Large intestine (tissue), 3 donors: Measurements from ENCODE around the gene CACNA2D2. TPM values are rescaled to one million over a fixed set of nuclear protein-coding genes. Genes with fewer than 3 reads are reported as not detected.

Experiments
- DNase-seq, 2 donors: peaks; one replicate each; pipeline versions ENCODE4 v3.0.0 to v3.0.0-alpha.2; 2013
- H3K27ac ChIP-seq: one replicate; pipeline ENCODE4 v1.5.1; 2013; ENCODE audit warnings: low read length
- H3K27me3 ChIP-seq: 2 replicates; pipeline ENCODE4 v1.6.1; 2013; ENCODE audit warnings: low read length; ENCODE audit not compliant: control insufficient read depth, insufficient read depth
- H3K36me3 ChIP-seq: 2 replicates; pipeline ENCODE4 v1.6.1; 2013; ENCODE audit warnings: low read length; ENCODE audit not compliant: control insufficient read depth, insufficient read depth
- H3K4me1 ChIP-seq: one replicate; pipeline ENCODE4 v1.6.1; 2013; ENCODE audit warnings: low read length; ENCODE audit not compliant: control insufficient read depth, insufficient read depth
- H3K4me3 ChIP-seq: one replicate; pipeline ENCODE4 v1.5.1; 2013; ENCODE audit warnings: low read length
- H3K9me3 ChIP-seq: one replicate; pipeline ENCODE4 v1.6.1; 2013; ENCODE audit warnings: mild to moderate bottlenecking, low read depth, low read length, moderate library complexity; ENCODE audit not compliant: control insufficient read depth
- WGBS: methylation state at CpG from one replicate; pipeline ENCODE4 v1.1.5; 2013; ENCODE audit warnings: low lambda C conversion rate; ENCODE audit not compliant: insufficient coverage; 5-methylcytosine and 5-hydroxymethylcytosine counted together
- polyA plus RNA-seq: library from polyadenylated mRNA; unstranded; fragments of 120-200 nt; gene quantifications from one replicate; pipeline ENCODE4 v1.2.1, GENCODE V29; 2013

The CACNA2D2 gene
- polyA plus RNA-seq, 1 donor = 7.5 TPM

DNA sequence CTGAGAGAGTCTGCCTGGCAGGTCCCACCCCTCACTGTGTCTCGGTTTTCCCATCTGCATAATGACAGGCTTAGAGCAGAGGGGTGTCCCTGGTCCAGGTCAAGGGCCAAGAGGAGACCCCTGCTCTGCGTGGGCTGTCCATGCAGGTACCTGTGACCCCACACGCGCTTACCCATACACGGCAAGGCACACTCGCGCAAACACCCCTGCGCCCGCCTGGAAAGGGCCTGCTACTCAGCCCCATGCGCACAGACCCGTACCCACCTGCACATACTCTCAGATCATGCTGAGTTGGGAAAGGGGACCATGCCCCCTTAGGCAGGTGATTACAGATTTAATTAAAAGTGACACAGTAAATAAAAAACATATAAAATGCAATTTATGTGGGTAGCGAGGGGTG is 120.7 kb downstream of the CACNA2D2 start:
- Histone ChIP-seq H3K27me3 (no peaks in the 10 kb centered on the region), H3K36me3 (no peaks in the 10 kb centered on the region), H3K27ac (no peak overlapping the region), H3K9me3 (no peaks in the 10 kb centered on the region), H3K4me1 (no peaks in the 10 kb centered on the region), H3K4me3 (no peak overlapping the region)
- WGBS = no CpG with 5 or more reads among the region's 12 CpGs
- no peak for DNase-seq

DNA sequence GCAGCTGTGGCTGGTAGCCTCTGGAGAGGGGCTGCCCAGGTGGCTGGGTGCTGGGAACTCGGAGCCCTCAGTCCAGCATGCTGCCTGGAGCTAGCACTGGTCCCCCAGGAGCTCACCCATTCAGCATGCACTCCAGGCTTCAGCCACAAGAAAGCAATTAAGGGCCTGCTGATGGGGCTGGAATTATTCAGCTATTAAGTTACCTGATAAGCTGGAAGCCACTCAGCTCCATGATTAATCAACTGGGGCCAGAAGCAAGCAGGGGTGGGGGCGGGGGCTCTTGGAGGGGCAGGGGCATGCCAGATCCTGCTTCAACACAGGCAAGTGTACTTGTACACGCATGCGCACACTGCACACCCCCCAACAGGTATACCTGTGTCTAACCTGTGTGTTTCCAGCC is 122.1 kb downstream of the CACNA2D2 start:
- Histone ChIP-seq H3K9me3 (no peaks in the 10 kb centered on the region), H3K27me3 (no peaks in the 10 kb centered on the region), H3K36me3 (no peaks in the 10 kb centered on the region), H3K27ac (no peak overlapping the region), H3K4me3 (no peak overlapping the region), H3K4me1 (no peaks in the 10 kb centered on the region)
- DNase-seq = no peak
- WGBS = no CpG with 5 or more reads among the region's 4 CpGs

DNA sequence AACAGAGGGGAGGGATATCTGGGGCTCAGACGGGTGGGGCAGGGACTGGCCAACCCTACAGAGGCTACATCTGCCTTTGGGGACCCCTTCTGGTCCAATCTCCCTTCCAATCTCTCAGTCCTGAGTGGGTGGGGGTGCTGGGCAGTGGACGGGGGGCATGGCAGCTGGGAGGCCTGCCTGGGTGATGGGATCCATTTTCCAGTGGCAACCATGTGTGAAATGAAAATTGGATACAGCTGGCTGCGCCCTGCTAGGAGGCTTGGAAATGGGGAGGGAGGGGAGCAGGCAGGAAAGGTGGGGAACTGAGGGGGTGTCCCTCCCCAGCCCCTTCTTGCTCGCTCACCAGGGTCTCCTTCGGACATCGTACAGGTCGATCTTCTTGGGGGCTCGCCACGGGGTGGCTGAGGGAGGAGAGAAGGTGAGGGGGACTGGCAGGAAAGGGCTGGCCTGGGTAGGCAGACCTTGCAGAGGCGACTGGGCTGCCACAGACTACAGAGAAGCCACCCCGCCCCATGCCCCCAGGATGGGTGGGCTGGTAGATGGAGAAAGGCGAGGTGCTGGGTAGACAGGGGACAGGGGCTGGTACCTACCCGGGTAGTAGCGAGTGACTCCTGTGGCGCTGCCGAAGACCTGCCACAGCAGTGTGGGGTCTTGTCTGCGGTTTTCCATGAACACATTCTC is 122.9 kb downstream of the CACNA2D2 start:
- no peak for DNase-seq
- Histone ChIP-seq H3K4me3 (no peak overlapping the region), H3K36me3 (no peaks in the 10 kb centered on the region), H3K27ac (no peak overlapping the region), H3K27me3 (no peaks in the 10 kb centered on the region), H3K9me3 (no peaks in the 10 kb centered on the region), H3K4me1 (no peaks in the 10 kb centered on the region)
- no CpG with 5 or more reads among the region's 17 CpGs for WGBS

DNA sequence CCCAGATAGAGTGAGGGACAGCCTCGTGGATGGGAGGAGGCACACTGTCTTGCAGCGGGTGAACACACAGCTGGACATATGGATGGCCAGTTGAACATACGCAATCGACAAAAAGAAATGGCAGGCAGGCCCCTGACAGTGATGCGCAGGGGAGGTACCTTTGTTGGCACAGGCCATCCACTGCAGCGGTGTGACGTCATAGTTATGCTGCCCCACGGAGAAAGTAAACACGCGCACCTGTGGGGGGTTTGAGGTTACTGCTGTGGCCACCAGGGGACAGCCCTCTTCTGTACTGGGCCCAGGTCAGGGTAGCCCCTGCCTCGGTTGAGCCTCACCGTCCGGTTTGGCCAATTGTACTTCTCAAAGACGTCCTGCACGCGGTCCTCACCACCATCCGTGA is 124.7 kb downstream of the CACNA2D2 start:
- Histone ChIP-seq H3K4me1 (no peaks in the 10 kb centered on the region), H3K4me3 (no peak overlapping the region), H3K27ac (no peak overlapping the region), H3K36me3 (no peaks in the 10 kb centered on the region), H3K27me3 (peaks cover 4% of the 10 kb centered on the region), H3K9me3 (no peaks in the 10 kb centered on the region)
- no CpG with 5 or more reads among the region's 17 CpGs for WGBS
- DNase-seq = no peak

DNA sequence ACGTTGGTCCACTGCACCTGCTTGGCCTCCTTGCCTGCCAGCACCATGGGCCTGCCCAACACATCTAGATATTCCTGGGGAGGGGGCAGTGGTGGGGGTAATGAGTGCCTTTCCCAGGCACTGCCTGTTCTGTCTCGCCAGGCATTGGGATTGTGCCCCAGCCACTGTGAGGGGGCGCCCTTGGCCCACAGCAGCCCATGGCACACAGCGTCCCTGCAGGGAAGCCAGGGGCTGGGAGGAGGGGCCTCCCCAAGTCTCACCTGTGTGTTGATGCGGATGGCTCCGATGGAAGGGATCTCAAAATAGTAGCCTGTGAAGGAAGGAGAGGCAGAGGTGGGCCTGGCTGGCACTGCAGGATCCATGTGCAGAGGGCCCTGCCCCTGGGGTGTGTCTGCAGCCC is 125.4 kb downstream of the CACNA2D2 start:
- Histone ChIP-seq H3K27me3 (peaks cover 4% of the 10 kb centered on the region), H3K36me3 (no peaks in the 10 kb centered on the region), H3K9me3 (no peaks in the 10 kb centered on the region), H3K4me3 (no peak overlapping the region), H3K4me1 (no peaks in the 10 kb centered on the region), H3K27ac (no peak overlapping the region)
- no CpG with 5 or more reads among the region's 6 CpGs for WGBS
- no peak for DNase-seq

DNA sequence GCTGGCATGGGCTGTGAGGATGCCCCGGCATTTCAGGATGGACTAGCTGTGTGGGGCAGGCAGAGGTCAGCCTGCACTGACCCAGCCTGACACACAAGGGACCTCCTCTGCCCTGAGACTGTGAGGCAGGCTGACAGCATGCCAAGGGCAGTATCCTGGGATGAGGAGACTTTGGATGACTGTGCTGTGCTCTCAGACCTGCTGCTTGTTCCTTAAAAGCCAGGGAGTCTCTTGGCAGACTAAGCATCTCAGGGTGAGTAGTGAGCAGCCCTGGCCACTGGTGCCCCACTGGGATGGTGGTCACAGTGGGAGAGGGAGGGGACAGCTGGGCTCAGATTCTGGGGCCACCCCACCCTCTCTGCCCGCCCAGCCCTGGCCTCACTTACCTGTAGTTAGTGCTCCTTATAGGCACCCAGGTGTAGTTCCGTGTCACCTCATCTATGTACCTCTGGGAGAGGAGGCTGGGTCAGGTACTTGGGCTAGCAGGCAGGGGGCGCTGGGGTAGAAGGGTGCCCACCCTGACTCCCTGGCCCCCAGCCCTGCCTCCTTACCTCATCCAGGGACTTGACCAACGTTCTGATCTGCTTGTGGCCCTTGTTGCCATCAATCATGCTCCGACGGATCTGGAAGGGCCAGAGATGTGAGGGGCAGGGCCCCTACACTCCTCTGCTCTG is 128.0 kb downstream of the CACNA2D2 start:
- Histone ChIP-seq H3K27ac (no peak overlapping the region), H3K36me3 (no peaks in the 10 kb centered on the region), H3K4me1 (peaks cover 8% of the 10 kb centered on the region), H3K27me3 (peaks cover 4% of the 10 kb centered on the region), H3K9me3 (no peaks in the 10 kb centered on the region), H3K4me3 (no peak overlapping the region)
- no CpG with 5 or more reads among the region's 7 CpGs for WGBS
- no peak for DNase-seq

DNA sequence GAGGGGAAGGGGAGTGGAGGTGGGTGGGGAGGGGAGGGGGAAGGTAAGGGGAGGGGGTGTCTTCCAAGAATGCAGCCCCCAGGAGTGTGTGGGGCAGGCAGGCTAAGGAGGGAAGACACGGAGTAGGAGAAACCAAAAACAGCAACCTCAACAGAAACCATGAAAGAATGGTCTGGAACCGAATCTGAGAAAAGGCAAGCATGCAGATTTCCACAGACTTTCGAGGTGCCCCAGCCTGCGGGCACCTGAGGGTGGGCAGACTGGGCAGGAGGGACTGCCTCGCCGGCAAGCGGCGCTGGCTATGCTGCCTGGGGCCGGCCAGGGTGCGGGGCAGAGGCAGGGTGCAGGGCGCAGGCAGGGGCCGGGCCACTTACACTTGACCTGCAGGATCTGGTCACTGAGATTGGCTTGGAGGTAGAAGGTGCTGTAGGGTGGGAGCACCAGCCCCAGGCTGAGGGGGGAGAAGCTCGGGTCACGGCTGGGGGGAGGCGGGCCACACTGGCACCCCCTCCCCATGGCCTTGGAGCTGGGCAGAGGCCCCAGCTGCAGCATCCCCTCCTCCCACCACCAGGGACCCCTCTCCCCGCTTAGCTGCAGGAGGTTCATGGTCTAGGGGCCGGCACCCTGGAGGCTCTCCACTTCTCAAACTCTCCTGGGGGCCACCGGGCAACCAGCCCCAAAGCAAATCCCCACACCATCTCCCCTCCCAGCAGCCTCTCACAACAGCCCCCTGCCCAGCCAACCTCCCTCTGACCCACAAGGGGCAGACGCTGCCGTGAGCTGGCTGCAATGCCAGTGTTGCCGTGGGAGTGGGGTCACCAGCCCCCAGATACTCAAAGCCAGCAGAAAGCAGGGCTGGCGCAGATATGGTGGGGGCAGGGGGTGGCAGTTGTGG is 128.8 kb downstream of the CACNA2D2 start:
- H3K9me3 ChIP-seq = no peaks in the 10 kb centered on the region
- no CpG with 5 or more reads among the region's 22 CpGs for WGBS
- peaks cover 4% of the 10 kb centered on the region for H3K27me3 ChIP-seq
- DNase-seq = no peak
- H3K36me3 ChIP-seq = no peaks in the 10 kb centered on the region
- H3K4me3 ChIP-seq = no peak overlapping the region
- H3K4me1 ChIP-seq = peaks cover 8% of the 10 kb centered on the region
- no peak overlapping the region for H3K27ac ChIP-seq

DNA sequence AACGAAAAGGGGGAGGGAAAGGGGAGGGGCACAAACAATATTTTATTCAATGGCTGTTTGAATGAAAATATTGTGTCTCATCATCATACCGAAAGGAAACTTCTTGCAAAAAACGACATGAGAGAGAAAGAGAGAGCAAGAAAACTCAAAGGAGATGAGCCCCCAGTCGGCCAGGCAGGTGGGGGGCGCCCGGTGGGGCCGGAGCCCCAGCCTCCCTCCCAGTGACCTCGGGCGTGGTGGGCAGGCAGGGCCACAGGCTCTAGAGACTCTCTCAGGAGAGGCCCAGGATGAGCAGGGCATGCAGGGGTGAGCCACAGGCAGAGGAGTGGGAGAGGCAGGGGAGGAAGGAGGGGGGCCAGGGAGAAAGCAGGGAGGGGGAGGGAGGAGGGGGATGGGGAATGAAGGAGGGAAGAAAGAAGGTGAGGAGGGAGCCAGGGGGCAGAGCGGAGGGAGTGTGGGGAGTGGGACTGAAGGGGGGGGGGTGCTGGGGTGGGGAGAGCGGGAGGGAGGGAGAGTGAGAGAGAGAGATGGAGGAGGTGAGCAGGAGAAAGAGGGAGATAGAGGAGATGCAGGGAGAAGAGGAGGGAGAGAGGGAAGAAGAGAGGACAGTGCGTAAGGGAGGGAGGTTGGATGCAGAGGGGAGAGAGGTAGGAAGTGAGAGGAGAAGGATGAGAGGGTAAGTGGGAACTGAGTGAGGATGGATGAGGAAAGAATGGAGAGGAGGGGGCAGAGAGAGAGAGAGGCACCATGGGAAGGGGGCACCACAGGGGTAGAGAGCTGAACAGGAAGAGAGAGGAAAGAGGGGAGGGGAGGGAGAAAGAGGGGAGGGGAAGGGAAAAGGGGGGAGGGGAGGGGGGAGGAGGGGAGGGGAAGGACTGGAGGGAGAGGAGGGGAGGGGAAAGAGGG is 130.0 kb downstream of the CACNA2D2 start:
- no peak for DNase-seq
- Histone ChIP-seq H3K4me3 (no peak overlapping the region), H3K27me3 (peaks cover 4% of the 10 kb centered on the region), H3K9me3 (no peaks in the 10 kb centered on the region), H3K27ac (no peak overlapping the region), H3K4me1 (peaks cover 8% of the 10 kb centered on the region), H3K36me3 (no peaks in the 10 kb centered on the region)
- WGBS = 91% methylated on average over 1 of the region's 12 CpGs

DNA sequence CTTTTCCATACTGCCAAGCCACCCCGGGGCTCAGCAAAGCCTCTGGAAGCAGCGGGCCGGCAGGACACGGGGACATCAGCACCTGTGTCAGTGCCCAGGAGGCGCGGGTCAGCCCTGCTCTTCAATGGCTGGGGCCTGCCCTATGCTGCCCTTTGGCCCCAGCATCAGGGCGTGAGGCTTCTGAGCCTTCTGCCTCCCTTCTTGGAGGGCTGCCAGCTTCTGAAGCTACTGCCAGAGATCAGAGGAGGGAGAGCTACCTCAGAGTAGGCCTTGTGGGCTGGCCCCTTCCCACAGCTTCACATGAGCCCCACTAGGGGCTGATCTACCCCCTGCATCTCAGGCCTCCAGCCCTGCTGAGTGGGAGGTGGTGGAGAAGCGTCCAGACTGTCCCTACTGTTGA is 131.1 kb downstream of the CACNA2D2 start:
- no peaks in the 10 kb centered on the region for H3K9me3 ChIP-seq
- no CpG with 5 or more reads among the region's 8 CpGs for WGBS
- DNase-seq = peak; percentile 68 to 83
- no peaks in the 10 kb centered on the region for H3K36me3 ChIP-seq
- H3K27ac ChIP-seq = no peak overlapping the region
- no peak overlapping the region for H3K4me3 ChIP-seq
- H3K27me3 ChIP-seq = peaks cover 4% of the 10 kb centered on the region
- peaks cover 8% of the 10 kb centered on the region for H3K4me1 ChIP-seq
